AG04449 (cell line): ENCODE measurements around the gene AMY2B.
"Not testable (repeated sequence)": the region's sequence is repeated elsewhere in the genome, so short reads cannot be mapped to it uniquely, and the experiment has no call there.

ENCODE experiments used
- CTCF ChIA-PET: fragments of 350-600 bp; formaldehyde crosslinking; extraction: SDS; loops from one replicate; lab custom pipeline; 2021; ENCODE audit warnings: antibody characterized with exemption; lab: Yijun Ruan, JAX
- POLR2A ChIA-PET: fragments of 400-600, 350-600 bp; formaldehyde crosslinking; extraction: SDS; loops from one replicate; lab custom pipeline; 2020; ENCODE audit warnings: antibody characterized with exemption, inconsistent platforms; lab: Yijun Ruan, JAX
- DNase-seq: peaks from one replicate; pipeline ENCODE4 v3.0.0-alpha.2; 2010; ENCODE audit warnings: low read depth, low spot score
- H3K4me3 ChIP-seq: 2 replicates; pipeline ENCODE4 v1.5.1; 2011; ENCODE audit warnings: low read depth, mild to moderate bottlenecking, control low read depth, low read length
- TF ChIP-seq, protein P1 (sequence below): IDR thresholded peaks from one replicate; pipeline ENCODE4 v1.5.1; 2011; ENCODE audit warnings: mild to moderate bottlenecking, moderate library complexity, low read length, control low read depth, inconsistent platforms; ENCODE audit not compliant: insufficient read depth; ENCODE audit errors: missing control alignments

AMY2B gene

DNA sequence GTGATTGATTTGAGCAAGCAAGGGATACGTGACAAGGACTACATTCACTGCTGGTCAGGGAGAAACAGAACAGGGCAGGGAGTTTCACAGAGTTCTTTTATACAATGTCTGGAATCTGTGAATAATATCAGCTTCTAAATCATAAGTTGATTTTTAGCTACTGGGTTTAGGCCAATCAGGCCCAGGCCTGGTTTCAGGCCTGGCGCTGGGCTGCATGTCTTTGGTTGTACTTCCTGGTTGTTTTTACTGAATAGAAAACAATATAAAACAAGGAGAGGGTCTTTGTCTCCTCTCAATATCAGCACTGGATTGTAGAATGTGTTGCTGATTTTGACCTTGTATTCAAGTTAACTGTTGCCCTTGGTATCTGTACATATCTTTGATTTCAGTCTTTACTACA, 45.0 kb downstream of the AMY2B start:
- POLR2A ChIA-PET, result no interaction called here
- TF ChIP-seq, protein P1, sequence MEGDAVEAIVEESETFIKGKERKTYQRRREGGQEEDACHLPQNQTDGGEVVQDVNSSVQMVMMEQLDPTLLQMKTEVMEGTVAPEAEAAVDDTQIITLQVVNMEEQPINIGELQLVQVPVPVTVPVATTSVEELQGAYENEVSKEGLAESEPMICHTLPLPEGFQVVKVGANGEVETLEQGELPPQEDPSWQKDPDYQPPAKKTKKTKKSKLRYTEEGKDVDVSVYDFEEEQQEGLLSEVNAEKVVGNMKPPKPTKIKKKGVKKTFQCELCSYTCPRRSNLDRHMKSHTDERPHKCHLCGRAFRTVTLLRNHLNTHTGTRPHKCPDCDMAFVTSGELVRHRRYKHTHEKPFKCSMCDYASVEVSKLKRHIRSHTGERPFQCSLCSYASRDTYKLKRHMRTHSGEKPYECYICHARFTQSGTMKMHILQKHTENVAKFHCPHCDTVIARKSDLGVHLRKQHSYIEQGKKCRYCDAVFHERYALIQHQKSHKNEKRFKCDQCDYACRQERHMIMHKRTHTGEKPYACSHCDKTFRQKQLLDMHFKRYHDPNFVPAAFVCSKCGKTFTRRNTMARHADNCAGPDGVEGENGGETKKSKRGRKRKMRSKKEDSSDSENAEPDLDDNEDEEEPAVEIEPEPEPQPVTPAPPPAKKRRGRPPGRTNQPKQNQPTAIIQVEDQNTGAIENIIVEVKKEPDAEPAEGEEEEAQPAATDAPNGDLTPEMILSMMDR, result no peak

DNA sequence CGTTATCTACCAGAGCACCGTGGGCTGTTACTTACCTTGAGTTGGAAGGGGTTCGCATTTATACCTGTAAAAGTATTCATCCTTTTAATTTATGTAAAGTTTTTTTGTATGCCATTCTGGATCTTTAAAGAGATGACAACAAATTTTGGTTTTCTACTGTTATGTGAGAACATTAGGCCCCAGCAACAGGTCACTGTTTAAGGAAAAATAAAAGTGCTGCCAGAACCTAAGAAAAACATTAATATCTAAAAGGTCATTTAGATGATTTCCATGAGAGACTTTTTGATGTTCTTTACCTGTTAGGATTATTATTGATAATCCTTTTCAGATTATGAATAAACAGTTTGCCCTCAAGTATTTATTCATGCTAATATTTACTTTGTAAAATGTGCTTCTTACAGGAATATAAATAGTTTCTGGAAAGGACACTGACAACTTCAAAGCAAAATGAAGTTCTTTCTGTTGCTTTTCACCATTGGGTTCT, 45.6 kb downstream of the AMY2B start, which contains the start of gene AMY2A:
AMY2A (plus strand) TSS at position 434 of the 484 bp plus-strand sequence; CDS start at position 448, 14 bp downstream.
- CTCF ChIA-PET, POLR2A ChIA-PET, H3K4me3 ChIP-seq, DNase-seq: not testable (repeated sequence)

More for the DNA sequence above, 45.0 kb downstream of the AMY2B start:
- no peak for DNase-seq
- H3K4me3 ChIP-seq, result no peak overlapping the region
- CTCF ChIA-PET, result no interaction called here

DNA sequence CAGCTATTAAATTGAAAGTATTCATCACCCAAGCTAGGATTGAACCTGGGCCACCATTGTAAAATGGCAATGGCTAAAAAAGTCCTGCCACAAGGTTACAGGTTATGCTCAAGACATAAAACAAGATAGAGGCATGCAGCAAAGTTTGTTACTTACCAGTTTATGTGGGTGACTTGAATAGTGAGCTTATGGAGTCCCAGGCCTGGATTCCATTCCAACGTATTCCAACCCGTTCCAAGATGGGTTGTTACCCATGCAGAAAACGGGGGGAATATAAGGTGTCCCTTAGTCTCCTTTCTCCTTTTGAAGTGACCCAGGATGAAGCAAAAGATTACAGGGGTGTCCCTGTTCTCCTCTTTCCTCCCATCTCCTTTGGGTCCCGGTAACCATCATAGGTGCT, 56.0 kb downstream of the AMY2B start:
- CTCF ChIA-PET, H3K4me3 ChIP-seq, POLR2A ChIA-PET, DNase-seq: not testable (repeated sequence)
